Choroid plexus epithelial cell (primary cell): Measurements from ENCODE around the gene RGS11.

ENCODE experiments used
- DNase-seq: peaks from one replicate; pipeline ENCODE4 v3.0.0-alpha.2; 2010; ENCODE audit warnings: low read depth
- H3K4me3 ChIP-seq: 2 replicates; pipeline ENCODE4 v1.5.1; 2011; ENCODE audit warnings: low read depth, mild to moderate bottlenecking, control low read depth, low read length, moderate library complexity
- TF ChIP-seq, protein P1 (sequence below): conservative IDR thresholded peaks from 2 replicates; pipeline ENCODE4 v1.5.1; 2011; ENCODE audit warnings: low read depth, mild to moderate bottlenecking, control low read depth, inconsistent platforms, low read length, moderate library complexity

Gene RGS11

GRCh38 chr16:228151-228851 lies 47.4 kb downstream of the RGS11 start:
- TF ChIP-seq, protein P1, sequence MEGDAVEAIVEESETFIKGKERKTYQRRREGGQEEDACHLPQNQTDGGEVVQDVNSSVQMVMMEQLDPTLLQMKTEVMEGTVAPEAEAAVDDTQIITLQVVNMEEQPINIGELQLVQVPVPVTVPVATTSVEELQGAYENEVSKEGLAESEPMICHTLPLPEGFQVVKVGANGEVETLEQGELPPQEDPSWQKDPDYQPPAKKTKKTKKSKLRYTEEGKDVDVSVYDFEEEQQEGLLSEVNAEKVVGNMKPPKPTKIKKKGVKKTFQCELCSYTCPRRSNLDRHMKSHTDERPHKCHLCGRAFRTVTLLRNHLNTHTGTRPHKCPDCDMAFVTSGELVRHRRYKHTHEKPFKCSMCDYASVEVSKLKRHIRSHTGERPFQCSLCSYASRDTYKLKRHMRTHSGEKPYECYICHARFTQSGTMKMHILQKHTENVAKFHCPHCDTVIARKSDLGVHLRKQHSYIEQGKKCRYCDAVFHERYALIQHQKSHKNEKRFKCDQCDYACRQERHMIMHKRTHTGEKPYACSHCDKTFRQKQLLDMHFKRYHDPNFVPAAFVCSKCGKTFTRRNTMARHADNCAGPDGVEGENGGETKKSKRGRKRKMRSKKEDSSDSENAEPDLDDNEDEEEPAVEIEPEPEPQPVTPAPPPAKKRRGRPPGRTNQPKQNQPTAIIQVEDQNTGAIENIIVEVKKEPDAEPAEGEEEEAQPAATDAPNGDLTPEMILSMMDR = no peak

DNA sequence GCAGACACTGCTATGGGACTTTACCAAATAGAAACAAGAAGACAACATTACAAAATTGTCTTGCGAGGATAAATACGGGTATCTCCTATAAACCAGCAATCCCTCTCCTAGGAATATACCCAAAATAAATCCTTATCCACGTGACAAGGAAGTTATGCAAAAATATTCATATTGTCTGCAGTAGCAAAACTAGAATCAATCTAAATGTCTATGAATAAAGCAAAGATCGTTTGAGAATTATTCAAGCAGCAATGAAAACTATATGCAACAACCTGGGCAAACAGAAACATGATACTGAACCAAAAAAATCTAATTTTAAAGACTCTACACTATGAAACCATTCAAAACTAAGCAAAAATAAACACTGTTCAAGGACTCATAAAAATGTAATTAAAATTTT lies 55.7 kb downstream of the RGS11 start:
- H3K4me3 ChIP-seq = no peak overlapping the region
- TF ChIP-seq, protein P1 = no peak
- DNase-seq = no peak

More at GRCh38 chr16:228151-228851, 47.4 kb downstream of the RGS11 start:
- DNase-seq = peak; percentile 35
- peak overlapping the region; percentile 99 for H3K4me3 ChIP-seq
